ENCODE measurements around the gene ATP6V1D. TPM values are rescaled to one million over a fixed set of nuclear protein-coding genes. Genes with fewer than 3 reads are reported as not detected.
A peak's percentile ranks its signal among the peaks of the same experiment; 100 is the strongest.
"Not testable (repeated sequence)": the region's sequence is repeated elsewhere in the genome, so short reads cannot be mapped to it uniquely, and the experiment has no call there.

ATP6V1D gene
- total RNA-seq (2014; rRNA removed; shearing (Covaris generic)), result 112 and 122 TPM in 2 replicates
- polyA plus RNA-seq (2015; cell fraction: cytosol; rRNA removed), result 73.7 and 101 TPM in 2 replicates
- polyA plus RNA-seq (2015; cell fraction: nucleus; rRNA removed), result 47.8 and 58.7 TPM in 2 replicates

DNA sequence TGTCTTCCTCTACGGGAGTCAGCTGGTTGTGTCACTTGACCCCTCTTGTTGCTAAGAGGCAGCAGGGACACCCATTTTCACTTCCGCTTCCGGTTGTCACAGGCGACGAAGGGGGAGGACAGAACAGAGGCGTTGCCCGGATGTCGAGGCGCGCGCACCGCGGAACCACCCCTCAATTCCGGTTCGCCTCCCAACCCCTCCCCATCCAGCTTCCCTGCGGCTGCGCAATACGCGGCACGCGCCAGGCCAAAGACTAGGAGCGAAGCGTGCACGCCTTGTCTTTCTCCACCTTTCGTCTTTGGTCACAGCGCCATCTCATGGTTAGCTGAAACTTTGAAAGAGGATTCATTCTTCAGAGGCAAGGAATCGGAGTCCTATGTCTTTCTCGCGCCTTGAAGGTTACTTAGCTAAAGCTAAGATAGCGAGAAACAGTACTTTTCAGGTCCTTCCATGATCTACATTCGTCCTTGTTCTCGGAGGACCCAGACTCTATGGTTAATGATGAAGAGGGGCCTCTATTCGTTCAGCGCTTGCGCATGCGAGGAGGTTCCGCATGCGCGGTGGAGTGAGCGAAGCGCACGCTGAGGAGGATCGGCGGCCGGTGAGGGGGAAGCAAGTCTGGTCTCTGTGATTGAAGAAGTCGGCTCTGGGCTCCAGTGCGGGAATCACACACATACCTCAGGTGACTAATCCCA, at the start of gene ATP6V1D, which contains the start of gene EIF2S1:
ATP6V1D (minus strand) TSS at position 30 of the 695 bp plus-strand sequence. CDS start 106 bp downstream, outside the sequence.
EIF2S1 (plus strand) TSS at position 554 of the 695 bp plus-strand sequence. CDS start 4,440 bp downstream, outside the sequence.
- DNase-seq (ENCODE audit: low read depth), result peak; percentile 99

DNA sequence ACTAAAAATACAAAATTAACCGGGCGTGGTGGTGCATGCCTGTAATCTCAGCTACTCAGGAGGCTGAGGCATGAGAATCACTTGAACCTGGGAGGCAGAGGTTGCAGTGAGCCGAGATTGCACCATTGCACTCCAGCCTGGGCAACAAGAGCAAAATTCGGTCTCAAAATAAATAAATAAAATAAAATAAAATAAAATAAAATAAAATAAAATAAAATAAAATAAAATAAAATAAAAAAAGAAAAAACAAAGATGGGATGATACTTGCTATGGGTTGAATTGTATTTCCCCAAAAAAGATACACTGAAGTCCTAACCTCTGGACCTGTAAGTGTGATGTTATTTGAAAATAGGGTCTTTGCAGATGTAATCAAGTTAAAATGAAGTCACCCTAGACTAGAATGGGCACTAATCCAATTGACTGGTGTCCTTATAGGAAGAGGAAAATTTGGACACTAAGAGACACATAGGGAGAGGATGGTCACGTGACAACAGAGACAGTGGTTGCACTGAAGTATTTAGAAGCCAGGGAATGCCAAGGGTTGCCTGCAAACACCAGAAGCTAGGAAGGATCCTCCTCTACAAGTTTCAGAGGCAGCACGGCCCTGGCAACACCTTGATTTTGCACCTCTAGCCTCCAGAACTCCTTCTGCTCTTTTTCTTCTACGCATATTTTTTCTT, 48.7 kb upstream of the ATP6V1D start:
- not testable (repeated sequence) for DNase-seq (ENCODE audit: low read depth)

- DNase-seq (ENCODE audit: low read depth), result no peak
These were observed 46.2 kb upstream of the ATP6V1D start for GRCh38 chr14:67405771-67406170.

GRCh38 chr14:67400434-67400833, 40.8 kb upstream of the ATP6V1D start:
- no peak for DNase-seq (ENCODE audit: low read depth)

- no peak for DNase-seq (ENCODE audit: low read depth)
These were observed 37.9 kb upstream of the ATP6V1D start for GRCh38 chr14:67397536-67397935.

DNA sequence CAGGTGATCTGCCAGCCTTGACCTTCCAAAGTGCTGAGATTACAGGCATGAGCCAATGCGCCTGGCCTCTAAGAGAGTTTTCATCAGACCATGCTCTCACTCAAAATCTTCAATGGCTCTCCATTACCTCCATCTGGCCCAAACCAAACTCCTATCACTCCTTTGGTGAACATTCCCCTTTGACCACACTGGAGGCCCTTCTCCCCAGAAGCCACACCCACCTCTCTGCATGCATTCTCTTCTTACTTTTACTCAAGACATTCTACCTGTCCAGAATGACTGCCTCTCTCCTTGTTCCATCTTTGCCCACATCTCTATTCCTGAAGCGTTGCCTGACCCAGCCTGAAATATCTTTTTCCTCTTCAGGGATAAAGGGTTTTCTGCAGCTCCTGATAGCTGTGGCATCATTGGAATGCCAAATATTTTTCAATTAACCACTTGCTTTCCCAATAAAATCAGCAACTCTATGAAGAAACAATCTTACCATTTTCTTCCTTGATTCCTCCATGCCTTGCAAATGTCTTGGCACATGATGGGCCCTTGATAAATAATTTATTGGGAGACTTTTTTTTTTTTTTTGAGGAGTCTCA, 36.9 kb upstream of the ATP6V1D start:
- DNase-seq (ENCODE audit: low read depth), result peak; percentile 32

- peak; percentile 71 for DNase-seq (ENCODE audit: low read depth)
These were observed 36.2 kb upstream of the ATP6V1D start for GRCh38 chr14:67395876-67396189.

DNA sequence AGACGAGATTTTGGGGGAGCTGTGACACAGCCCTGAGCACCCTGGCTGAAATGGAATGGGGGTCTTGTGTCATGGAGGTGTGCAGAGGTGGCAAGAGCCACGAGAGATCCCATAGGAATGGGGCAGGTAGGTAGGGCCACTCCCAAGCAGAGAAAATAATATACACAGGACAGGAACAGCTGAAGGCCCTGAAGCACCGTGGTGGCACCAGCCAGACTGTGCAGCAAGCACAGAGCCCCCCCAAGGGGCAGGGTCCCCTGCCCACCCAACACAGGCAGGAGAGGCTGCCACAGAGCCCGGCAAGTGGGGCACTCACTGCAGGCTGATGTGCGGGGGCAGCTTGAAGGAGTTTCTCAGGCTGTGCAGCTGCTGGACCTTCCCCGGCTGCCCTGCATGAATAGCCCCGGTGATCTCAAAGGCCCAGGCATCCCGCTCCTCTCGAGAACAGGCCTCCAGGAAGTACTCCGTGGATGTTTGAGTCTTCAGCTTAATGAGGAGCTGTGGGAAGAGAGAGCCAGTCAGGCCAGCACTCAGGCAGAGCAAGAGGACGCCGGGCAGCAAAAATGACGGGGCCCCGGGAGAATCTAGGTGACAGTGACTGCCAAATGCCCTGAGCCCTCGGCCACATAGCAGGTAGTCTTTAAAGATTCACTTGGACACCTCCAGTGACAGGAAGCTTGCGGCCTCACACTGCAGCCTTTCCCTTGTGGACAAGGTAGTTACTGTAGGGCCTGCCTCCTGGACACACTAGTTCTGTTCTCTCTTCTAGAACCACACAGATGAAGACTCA, 35.7 kb upstream of the ATP6V1D start:
- no peak for DNase-seq (ENCODE audit: low read depth)

DNA sequence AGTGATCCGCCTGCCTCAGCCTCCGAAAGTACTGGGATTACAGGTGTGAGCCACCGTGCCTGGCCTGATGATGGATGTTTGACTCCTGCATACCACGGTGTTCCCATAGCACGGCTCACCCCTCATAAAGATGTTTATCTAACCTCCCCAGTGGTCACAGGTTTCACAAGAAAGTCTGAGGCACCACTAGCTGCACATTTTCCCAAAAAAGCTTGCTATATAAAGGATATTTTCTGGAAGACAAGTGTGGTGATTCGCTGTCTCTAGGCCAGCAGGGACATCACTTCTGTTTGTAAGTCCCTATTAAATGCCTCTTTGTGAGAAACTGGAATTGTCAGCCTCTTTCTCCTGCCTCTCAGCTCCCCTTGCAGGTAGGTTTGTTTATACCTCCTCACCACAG, 34.1 kb upstream of the ATP6V1D start:
- no peak for DNase-seq (ENCODE audit: low read depth)

DNA sequence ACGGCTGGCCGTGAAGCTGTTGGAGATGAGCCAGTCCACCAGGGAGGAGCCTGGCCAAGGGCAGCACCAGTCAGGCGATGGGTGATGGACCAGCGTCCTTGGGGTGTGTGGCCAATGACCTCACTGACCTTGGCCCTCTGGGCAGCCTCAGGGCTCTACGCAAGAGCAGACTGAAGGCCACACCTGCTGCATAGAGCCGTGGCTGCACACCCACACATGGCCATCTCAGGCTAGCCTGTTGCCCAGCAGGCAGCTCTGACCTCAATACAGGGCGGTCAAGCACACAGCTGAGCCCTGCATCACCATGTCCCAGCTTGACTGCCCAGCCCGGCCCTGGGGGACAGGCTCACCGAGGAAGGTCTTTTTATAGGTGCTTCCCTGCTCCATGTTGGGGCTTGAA, 33.2 kb upstream of the ATP6V1D start:
- DNase-seq (ENCODE audit: low read depth), result no peak

GRCh38 chr14:67392123-67392522, 32.5 kb upstream of the ATP6V1D start:
- no peak for DNase-seq (ENCODE audit: low read depth)

DNA sequence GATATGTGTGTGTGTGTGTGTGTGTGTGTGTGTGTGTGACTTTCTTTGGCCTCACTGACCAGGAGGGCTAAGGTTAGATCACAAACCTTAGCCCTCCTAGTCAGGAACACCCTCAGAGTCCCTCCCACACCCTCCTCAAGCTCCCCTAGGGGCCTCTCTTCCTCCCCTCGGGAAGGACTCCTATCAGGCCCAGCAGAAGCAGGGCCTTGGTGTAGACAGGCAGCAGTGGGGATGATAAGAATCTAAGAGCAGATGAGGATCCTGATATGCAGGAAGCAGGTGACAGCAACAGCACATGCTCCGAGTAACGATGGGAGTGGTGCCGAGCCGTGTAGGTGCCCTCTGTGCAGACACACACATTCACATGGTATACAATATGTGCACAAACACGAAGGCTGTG, 31.7 kb upstream of the ATP6V1D start:
- no peak for DNase-seq (ENCODE audit: low read depth)

DNA sequence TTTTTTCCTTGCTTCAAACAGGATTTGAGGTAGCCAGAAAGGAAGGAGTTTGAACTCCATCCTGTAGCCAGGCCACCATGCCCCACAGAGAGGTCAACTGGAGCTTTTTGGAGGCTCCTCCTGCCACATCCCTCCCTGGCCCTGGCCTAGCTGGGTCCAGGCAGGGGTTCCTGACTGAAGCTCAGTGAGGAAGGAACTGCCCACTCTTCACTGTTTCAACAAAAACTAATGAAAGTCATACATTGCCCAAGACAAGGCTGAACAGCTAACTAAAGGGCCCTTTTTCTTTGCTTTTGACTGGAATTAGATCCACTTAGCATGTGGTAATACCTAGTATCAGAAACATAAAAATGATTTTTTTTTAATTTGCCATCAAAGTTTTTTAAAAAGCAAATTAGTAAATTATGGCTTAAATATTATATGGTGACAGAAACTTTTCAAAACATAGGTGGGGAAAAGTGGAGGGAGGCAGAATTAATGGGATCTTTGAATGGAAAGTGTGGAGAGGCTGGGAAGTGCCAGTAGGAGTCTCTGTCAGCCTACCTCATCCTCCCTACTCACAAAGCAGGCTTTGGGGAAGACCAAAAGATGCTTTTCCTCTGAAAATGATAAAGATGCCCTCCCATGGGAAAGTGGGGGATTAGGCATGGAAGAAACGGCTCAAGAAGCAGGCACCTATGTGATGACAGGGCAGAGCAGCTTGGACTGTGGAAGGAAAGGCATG, 30.4 kb upstream of the ATP6V1D start:
- DNase-seq (ENCODE audit: low read depth), result no peak

GRCh38 chr14:67389275-67389674, 29.7 kb upstream of the ATP6V1D start:
- no peak for DNase-seq (ENCODE audit: low read depth)

- peak; percentile 57 for DNase-seq (ENCODE audit: low read depth)
These were observed 27.6 kb upstream of the ATP6V1D start for GRCh38 chr14:67387195-67387594.

DNA sequence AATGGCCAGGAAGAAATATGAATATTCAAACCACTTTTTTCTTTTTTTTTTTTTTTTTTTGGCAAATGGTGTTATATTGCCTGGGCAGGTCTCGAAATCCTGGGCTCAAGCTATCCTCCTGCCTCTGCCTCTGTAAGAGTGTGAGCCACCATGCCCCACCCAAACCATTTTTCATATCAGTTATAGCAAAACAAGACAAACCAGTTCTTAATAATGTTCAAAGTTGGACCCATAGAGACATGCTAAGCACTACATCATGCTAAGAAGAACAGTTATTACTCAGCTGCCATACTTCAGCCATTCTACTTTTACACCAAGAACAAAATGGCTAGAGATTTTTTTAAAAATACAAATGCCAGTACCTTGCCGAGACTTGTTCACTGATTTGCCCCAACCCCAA, 26.0 kb upstream of the ATP6V1D start:
- no peak for DNase-seq (ENCODE audit: low read depth)

GRCh38 chr14:67385120-67385519, 25.5 kb upstream of the ATP6V1D start:
- no peak for DNase-seq (ENCODE audit: low read depth)

- no peak for DNase-seq (ENCODE audit: low read depth)
These were observed 18.3 kb upstream of the ATP6V1D start for GRCh38 chr14:67377916-67378315.

DNA sequence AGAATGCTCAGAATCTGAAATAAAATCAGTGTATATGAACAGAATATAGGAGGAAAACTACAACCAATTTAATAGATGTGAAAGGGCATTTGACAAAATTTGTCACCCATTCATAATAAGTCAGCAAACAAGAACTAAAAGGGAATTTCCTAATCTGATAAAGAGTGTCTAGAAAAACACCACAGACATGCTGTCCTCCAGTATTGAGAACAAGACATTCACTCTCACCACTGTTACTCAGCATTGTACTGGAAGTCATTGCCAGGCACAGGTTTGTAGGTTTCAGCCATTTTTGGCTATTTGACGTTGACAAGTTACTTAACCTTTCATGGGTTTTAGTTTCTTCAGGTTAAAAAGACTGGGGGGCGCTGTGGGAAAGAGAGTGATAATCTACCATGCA, 13.7 kb upstream of the ATP6V1D start:
- no peak for DNase-seq (ENCODE audit: low read depth)

DNA sequence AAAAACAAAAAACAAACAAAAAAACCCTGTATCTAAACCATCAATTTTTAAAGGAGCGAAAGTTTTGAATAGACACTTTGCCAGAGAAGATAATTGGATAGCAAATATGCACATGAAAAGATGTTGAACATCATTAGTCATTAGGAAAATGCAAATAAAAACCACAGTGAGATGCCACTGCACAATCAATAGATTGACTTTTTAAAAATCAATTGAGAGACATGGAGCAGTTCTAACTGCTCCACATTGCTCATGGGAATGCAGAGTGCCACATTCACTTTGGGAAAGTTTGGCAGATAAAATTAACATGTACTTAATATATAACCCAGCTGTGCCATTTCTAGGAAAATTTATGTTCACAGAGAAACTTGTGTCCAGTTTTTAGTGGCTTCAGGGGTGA, 13.2 kb upstream of the ATP6V1D start:
- no peak for DNase-seq (ENCODE audit: low read depth)

Measured in HT1080 (cell line).